HG03097 (cell line): ENCODE results near the gene MAP3K7.

Experiments used
- ATAC-seq: cut with Tn5 transposase; IDR thresholded peaks from one replicate; pipeline ENCODE4 v1.9.1; 2021; ENCODE audit not compliant: unreplicated experiment, low FRiP score

MAP3K7 gene

GRCh38 chr6:90586836-90587638, at the start of gene MAP3K7:
TSS of gene MAP3K7 (minus strand) at chr6:90587072. CDS start at chr6:90586883, 189 bp downstream.
- peak; percentile 92 for ATAC-seq

GRCh38 chr6:90631046-90631445, 44.2 kb upstream of the MAP3K7 start:
- ATAC-seq: no peak

DNA sequence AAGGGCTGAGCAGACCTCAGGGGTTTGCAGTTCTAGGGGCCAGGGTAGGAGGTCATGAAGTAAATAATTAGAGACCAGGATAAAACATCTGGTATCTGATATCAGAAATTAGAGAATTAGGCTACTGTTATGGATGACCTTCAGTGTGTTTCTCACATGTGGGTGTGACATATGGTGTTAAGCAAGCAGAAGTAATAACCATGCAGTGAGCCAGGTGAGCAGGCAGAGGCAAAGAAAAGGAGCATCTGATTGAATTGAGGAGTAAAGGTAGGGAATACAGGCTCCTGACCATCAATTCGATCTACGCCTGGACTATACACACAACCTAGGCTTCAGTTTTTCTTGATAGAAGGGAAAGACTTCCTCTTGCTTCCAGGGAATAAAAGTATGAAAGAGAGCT, 34.7 kb upstream of the MAP3K7 start:
- ATAC-seq: no peak

DNA sequence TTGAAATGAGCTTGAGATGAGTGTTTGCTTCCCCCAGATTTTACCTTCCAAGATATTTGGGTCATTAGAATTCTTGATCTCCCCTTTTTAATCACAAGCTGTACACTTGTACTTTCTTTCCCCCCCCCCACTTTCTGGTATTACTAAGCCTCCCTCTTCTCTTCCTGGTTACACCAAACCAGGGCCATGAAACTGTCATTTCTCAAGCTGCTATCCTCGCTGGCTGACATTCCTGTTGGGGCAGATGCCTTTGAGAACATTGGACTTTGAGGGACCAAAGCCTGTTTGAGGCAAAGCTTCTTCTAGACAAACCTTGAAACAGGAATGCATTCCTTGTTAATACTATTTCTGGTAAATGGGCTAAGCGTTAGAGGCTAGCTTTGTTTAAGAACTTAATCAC, 32.3 kb upstream of the MAP3K7 start:
- no peak for ATAC-seq

- ATAC-seq: no peak
Measured at GRCh38 chr6:90612313-90612680, 25.4 kb upstream of the MAP3K7 start.

DNA sequence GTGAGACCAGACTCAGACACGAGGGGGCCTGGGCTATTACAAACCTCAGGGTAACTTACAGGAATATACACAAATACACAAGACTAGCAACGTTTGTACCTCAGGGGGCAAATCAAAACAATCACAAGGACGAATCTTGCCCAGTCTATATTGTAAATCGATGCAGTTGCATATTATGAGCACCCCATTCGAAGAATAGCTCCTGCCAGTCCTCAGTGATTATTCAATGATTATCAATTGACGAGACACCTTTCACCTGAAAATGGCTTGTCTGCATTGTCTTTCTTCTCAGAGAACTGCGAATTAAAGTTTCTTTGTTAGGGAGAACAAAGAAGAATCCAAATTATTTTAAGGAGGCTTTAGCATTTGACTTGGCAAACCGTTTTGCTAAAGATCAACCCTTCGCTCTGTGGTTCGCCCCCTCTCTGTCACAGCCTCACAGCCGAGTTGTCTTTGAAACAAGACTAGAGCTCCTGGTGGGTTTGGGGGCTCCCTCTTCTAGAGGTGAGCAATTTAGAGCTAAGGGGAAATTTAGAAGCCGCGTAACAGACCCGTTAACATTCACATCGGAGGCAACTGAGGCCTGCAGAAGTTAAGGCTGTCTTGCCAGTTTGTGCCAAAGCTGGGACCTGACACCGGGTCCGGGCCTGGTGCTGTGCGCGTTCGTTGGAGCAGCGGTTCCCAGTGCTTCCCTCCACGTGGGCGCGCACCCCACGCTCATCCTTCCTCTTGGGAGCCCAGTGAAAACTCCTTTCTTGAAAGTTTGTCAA, 24.9 kb upstream of the MAP3K7 start:
- ATAC-seq: no peak

DNA sequence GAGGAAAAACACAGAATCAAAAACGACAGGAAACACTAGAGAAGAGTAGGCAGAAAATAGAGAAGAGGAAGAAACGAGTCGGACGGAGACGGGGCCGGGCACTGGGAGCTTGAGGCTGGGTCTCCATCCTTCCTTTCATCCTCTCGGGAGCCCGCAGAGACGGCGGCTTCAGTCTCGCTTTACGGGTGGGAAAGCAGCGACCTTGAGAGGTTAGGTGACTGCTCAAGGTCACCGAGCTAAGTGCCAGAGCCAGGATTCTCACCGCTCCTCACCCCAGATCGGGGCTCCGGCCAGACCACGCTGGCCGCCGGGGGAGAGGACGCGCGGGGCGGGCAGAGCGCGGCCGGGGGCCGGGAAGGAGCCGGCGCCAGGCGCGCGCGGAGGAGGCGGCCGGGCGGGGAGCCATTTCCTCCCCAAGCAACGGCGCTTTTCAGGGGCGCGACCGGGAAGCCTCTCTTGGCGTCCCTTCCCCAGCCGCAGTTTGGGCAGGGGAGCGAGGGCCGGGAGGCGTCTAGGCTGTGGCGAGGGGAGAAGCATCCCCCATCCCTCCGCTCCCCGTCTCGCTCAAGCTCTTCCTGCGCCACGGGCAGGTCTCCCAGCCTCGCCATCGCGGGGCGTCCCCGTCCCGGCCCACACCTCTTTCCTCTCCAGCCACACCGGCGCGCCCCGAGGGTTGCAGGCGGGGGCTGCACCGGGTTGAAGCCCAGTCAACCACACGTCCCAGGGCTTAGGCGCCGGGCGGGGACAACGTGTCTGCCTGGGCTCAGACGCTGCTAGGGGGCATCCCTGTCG, 24.1 kb upstream of the MAP3K7 start:
- no peak for ATAC-seq

- ATAC-seq: no peak
Measured at GRCh38 chr6:90610301-90610750, 23.5 kb upstream of the MAP3K7 start.

DNA sequence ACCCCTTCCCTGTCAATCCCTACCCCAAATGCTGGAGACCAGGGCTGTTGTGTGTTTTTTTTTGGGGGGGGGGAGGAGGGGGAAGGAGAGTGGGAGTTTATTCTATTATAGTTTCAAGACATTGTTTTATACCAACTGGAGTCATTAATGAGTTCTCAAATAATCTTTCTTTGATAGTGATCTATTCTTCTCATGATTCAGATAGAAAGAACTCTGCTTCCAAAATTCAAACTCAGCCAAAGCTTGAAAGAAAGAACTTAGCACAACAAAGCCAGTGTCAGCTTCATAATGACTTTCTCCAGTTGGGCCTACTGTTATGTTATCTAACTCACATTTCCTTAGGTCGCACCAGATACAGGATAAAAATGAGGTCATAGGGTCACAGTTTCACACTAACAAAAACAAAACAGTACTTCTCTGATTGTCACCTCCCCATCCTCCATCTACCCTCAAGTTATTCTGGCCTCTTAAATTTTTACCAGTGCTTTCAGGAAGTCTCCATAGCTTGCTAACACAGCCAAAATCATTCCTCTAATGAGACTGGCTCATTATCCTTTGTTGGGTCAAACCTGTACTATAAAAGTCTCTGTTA, 19.0 kb upstream of the MAP3K7 start:
- no peak for ATAC-seq

GRCh38 chr6:90604546-90604945, 17.7 kb upstream of the MAP3K7 start:
- no peak for ATAC-seq

DNA sequence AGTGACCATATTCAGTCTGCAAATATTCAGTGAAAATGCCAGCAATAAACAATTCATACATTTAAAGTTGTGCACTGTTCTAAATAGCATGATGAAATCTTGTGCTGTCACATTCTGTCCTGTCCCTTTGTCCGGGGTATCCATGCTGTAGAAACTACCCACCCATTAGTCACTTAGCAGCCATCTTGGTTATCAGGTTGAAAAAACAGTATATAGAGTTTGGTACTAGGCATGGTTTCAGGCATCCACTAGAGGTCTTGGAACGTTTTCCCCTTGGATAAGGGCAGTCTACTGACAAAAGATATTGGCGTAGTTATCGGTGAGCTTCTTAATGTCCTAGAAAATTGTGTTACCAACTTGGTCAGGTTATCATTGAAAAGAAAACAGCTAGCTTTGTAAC, 12.3 kb upstream of the MAP3K7 start:
- ATAC-seq: no peak

DNA sequence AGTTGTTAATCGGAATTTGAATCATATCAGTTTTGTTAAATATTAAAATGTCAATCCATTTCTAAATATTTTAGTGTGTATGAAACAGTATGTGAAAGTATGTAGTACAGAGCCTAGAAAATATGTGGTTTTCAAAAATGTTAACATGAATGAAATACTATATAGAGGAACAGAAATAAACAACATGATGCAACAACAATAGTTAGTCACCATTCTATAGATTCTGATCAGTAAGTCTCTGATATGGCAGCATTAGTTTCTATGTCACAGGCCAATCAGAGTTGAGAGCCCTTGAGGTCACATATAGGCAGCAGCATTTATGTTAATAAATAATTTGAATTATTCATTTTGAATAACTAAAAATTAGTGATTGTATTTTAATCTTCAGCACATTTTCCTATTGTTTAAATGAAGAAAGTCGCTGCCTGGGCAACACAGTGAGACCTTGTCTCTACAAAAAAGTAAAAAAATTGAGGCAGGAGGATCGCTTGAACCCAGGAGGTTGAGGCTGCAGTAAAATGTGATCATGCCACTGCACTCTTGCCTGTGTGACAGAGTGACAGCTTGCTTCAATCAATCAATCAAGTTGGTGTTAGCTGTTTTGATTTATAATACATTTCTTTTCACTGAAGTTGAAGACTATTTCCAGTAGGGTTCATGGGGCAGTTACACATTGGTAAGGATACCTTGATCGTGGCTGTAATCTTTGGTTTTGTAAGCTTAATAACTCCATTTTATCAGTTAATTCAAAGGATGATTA, 11.5 kb upstream of the MAP3K7 start:
- ATAC-seq: no peak

DNA sequence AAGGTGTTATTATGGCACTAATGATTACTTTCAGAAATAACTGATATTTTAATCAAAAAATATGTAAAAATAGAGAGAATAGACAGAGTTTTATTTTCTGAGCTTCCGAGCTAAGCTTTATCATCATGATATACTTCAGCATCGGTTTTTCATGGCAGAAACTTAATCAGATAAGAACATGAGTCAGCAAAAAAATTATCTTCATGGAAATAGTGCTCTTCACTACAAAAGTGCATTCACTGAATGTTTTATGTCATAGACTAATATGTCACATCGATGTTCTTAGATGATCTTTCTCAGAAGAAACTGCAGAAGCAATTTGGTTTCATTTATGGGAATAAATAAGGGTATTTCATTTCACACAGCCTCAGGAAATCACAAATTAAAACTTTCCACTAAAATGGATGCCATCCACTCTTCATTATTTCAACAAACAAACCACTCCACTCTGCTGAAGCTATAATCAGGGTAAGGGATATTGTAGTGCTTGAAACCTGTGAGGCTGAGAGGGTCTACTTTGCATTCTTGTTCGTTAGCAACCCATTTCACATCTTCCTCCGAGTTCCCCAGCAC, 10.2 kb upstream of the MAP3K7 start:
- ATAC-seq: no peak

DNA sequence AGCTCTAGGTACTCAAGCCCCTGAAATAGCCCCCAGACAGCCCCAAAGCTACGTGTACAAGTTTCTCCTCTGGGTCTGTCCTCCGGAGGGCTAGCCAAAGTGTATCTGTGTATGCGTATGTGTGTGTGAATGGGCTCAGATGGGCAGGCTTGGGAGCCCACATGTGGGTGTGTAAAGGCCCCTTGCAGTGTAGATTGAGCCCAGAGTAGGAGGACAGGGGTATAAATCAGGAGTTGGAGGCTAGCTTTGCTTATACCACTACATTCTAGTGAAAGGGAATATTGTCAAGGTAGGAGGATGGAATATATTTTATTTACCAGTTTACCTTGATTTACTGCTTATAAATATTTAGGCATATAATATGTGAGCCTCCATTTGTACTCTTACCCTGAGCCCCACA, 9.0 kb upstream of the MAP3K7 start:
- no peak for ATAC-seq

GRCh38 chr6:90586546-90586835, 381 bp downstream of the MAP3K7 start:
- ATAC-seq: no peak

- no peak for ATAC-seq
Measured at GRCh38 chr6:90584636-90585255, 2.1 kb downstream of the MAP3K7 start.

GRCh38 chr6:90583836-90584481, 2.9 kb downstream of the MAP3K7 start:
- ATAC-seq: no peak

DNA sequence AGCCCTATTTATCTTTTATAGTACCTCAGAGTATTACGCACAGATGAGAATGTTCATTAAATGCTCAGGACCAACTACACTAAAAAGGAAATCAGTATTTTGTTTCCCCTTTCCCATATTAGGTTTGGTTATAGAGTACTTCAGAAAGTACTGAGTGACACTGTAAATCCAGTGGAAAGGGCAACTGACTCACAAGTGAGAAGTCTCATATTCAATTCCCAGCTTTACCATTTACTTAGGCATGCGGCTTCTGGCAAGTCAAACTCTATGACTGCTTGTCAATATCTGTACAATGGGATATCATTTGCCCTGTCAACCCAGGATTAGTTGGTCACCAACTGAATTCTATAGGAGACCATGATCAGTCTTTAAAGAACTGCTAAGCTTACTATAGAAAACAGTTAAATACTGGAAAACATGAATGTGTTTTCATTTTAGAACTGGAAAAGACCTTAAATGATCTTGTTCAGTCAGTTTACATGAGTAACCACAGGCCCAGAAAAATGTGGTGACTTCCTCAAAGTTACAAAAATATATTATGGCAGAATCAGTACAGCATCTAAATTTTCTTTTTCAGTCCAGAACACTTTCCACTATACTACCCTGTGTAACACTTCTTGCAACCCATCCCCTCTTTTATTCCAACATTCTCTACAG, 3.6 kb downstream of the MAP3K7 start:
- ATAC-seq: no peak
